ENCODE results near the gene MGAT2. TPM values are rescaled to one million over a fixed set of nuclear protein-coding genes. Genes with fewer than 3 reads are reported as not detected.

The MGAT2 gene
- total RNA-seq, 2 experiments from 2014 or later, result 15.0 to 15.1 TPM

- no peaks in the 10 kb centered on the region for H3K27me3 Mint-ChIP-seq
- H3K36me3 ChIP-seq (ENCODE audit: insufficient read depth, low read length), result peaks cover 14% of the 10 kb centered on the region
- H3K9me3 Mint-ChIP-seq, result no peaks in the 10 kb centered on the region
- H3K27me3 ChIP-seq (ENCODE audit: control insufficient read depth in 1 of 2, insufficient read depth in 2 of 2, low read length in 2 of 2), result no peaks in the 10 kb centered on the region
- ATAC-seq (ENCODE audit: poor library complexity) (peak; percentile 39), DNase-seq (peak; percentile 42 to 88 (median 58))
- peaks cover 49% of the 10 kb centered on the region for H3K4me1 Mint-ChIP-seq (ENCODE audit: low read depth)
- H3K36me3 Mint-ChIP-seq (ENCODE audit: low read depth), result peaks cover 48% of the 10 kb centered on the region
- H3K27ac Mint-ChIP-seq, result peak within 1 kb of the TSS; percentile 100
- peaks cover 54% of the 10 kb centered on the region for H3K4me1 ChIP-seq (ENCODE audit: insufficient read depth, low read length)
- TF ChIP-seq CTCF (IDR thresholded peaks at IDR 0.05), result no peak
- POLR2A ChIA-PET, result interaction anchor here (0.9 to 8.6 kb wide), 27 partner anchors 12 to 678 kb away, joined by 3 to 350 read pairs (median 4); partner anchors contain the start of genes DMAC2L, KLHDC1, KLHDC2 and L2HGDH
- H3K27ac ChIP-seq (ENCODE audit: low read depth in 1 of 2, low read length in 2 of 2), result peak within 1 kb of the TSS; percentile 97 to 99
- CTCF ChIA-PET, result interaction anchor here (0.8 to 5.2 kb wide), 26 partner anchors 12 to 428 kb away, joined by 3 to 168 read pairs (median 4); partner anchors contain the start of genes KLHDC1, KLHDC2, LRR1 and MGAT2
- no peaks in the 10 kb centered on the region for H3K9me3 ChIP-seq (ENCODE audit: control insufficient read depth in 1 of 2, insufficient read depth in 1 of 2, low read length in 2 of 2)
- peak within 1 kb of the TSS; percentile 83 for H3K4me3 ChIP-seq (ENCODE audit: low read length)
- H3K4me3 Mint-ChIP-seq, result peak within 1 kb of the TSS; percentile 100
- intact Hi-C loops (cut with DNase I, micrococcal nuclease), result loop anchor here (1.0 to 5.0 kb wide), 10 partner anchors 14 to 898 kb away; partner anchors contain the start of genes MGAT2 (in 2 of the 2), RPL36AL (in 2 of the 2), KLHDC1 (in 1 of the 2) and MAP4K5 (in 1 of the 2)
These were observed 14.1 kb downstream of the MGAT2 start, which contains the start of gene DNAAF2 for GRCh38 chr14:49634547-49635334. Gene DNAAF2 (minus strand): TSS chr14:49635244. CDS start chr14:49635149, 95 bp downstream.

GRCh38 chr14:49636866-49637265 is 16.3 kb downstream of the MGAT2 start:
- Mint-ChIP-seq H3K4me3 (peak overlapping the region; percentile 87), H3K9me3 (no peaks in the 10 kb centered on the region), H3K27ac (peak overlapping the region; percentile 100), H3K27me3 (no peaks in the 10 kb centered on the region), H3K4me1 (ENCODE audit: low read depth) (peaks cover 65% of the 10 kb centered on the region), H3K36me3 (ENCODE audit: low read depth) (peaks cover 61% of the 10 kb centered on the region)
- Histone ChIP-seq H3K4me1 (ENCODE audit: insufficient read depth, low read length) (peaks cover 50% of the 10 kb centered on the region), H3K9me3 (ENCODE audit: control insufficient read depth in 1 of 2, insufficient read depth in 1 of 2, low read length in 2 of 2) (no peaks in the 10 kb centered on the region), H3K4me3 (ENCODE audit: low read length) (no peak overlapping the region), H3K27ac (ENCODE audit: low read depth in 1 of 2, low read length in 2 of 2) (peak overlapping the region in 1 of 2 donors; percentile 97), H3K36me3 (ENCODE audit: insufficient read depth, low read length) (peaks cover 18% of the 10 kb centered on the region), H3K27me3 (ENCODE audit: control insufficient read depth in 1 of 2, insufficient read depth in 2 of 2, low read length in 2 of 2) (no peaks in the 10 kb centered on the region)
- no peak for DNase-seq
- POLR2A ChIA-PET, result interaction anchor here (0.6 to 8.6 kb wide), 2 partner anchors 15 to 20 kb away, joined by 4 to 350 read pairs; partner anchors contain the start of genes MGAT2 and RPL36AL
- intact Hi-C loops (cut with DNase I, micrococcal nuclease), result loop anchor here in 1 of 2 experiments (2.0 kb wide), 2 partner anchors 54 to 130 kb away; no protein-coding TSS in a partner anchor
- CTCF ChIA-PET, result interaction anchor here (0.9 kb wide), 1 partner anchor 10 kb away, joined by 3 read pairs; no protein-coding TSS in a partner anchor
- TF ChIP-seq CTCF (IDR thresholded peaks at IDR 0.05), result no peak
- no peak for ATAC-seq (ENCODE audit: poor library complexity)

GRCh38 chr14:49637534-49638078 is 17.0 kb downstream of the MGAT2 start:
- ATAC-seq (ENCODE audit: poor library complexity) (no peak), DNase-seq (no peak)
- H3K4me1 ChIP-seq (ENCODE audit: insufficient read depth, low read length), result peaks cover 49% of the 10 kb centered on the region
- no peak overlapping the region for H3K27ac ChIP-seq (ENCODE audit: low read depth in 1 of 2, low read length in 2 of 2)
- Mint-ChIP-seq H3K27ac (peak overlapping the region; percentile 100), H3K27me3 (no peaks in the 10 kb centered on the region), H3K9me3 (no peaks in the 10 kb centered on the region), H3K36me3 (ENCODE audit: low read depth) (peaks cover 67% of the 10 kb centered on the region), H3K4me1 (ENCODE audit: low read depth) (peaks cover 65% of the 10 kb centered on the region), H3K4me3 (peak overlapping the region; percentile 69)
- intact Hi-C loops (cut with DNase I, micrococcal nuclease), result loop anchor here in 1 of 2 experiments (2.0 kb wide), 2 partner anchors 53 to 129 kb away; no protein-coding TSS in a partner anchor
- no peaks in the 10 kb centered on the region for H3K9me3 ChIP-seq (ENCODE audit: control insufficient read depth in 1 of 2, insufficient read depth in 1 of 2, low read length in 2 of 2)
- peaks cover 18% of the 10 kb centered on the region for H3K36me3 ChIP-seq (ENCODE audit: insufficient read depth, low read length)
- ChIA-PET CTCF (interaction anchor here (0.7 to 0.9 kb wide), 2 partner anchors 10 to 225 kb away, joined by 3 to 4 read pairs; no protein-coding TSS in a partner anchor), POLR2A (interaction anchor here (0.6 to 8.6 kb wide), 3 partner anchors 15 to 50 kb away, joined by 3 to 350 read pairs (median 4); partner anchors contain the start of genes MGAT2, POLE2 and RPL36AL)
- H3K4me3 ChIP-seq (ENCODE audit: low read length), result no peak overlapping the region
- no peaks in the 10 kb centered on the region for H3K27me3 ChIP-seq (ENCODE audit: control insufficient read depth in 1 of 2, insufficient read depth in 2 of 2, low read length in 2 of 2)
- no peak for TF ChIP-seq CTCF (IDR thresholded peaks at IDR 0.05)
